ENCODE measurements around the gene ACMSD. TPM values are rescaled to one million over a fixed set of nuclear protein-coding genes. Genes with fewer than 3 reads are reported as not detected.
A peak's percentile ranks its signal among the peaks of the same experiment; 100 is the strongest.

ACMSD gene
- total RNA-seq, 2 experiments from 2014 or later = not detected

GRCh38 chr2:134892282-134893035 lies 54.0 kb downstream of the ACMSD start:
- Histone ChIP-seq H3K4me2 (ENCODE audit: low read length) (no peak overlapping the region), H4K20me1 (ENCODE audit: insufficient read depth, low read length) (no peaks in the 10 kb centered on the region), H2AFZ (ENCODE audit: low read length) (no peak overlapping the region), H3K27ac (ENCODE audit: low read depth, low read length, poor library complexity, severe bottlenecking) (no peak overlapping the region), H3K79me2 (ENCODE audit: insufficient read depth, low read depth, low read length) (no peaks in the 10 kb centered on the region; the same call in 1 of the 2 replicates), H3K4me3 (ENCODE audit: low read depth, low read length, poor library complexity, severe bottlenecking) (no peak overlapping the region), H3K9me2 (ENCODE audit: insufficient read depth, low read length) (no peaks in the 10 kb centered on the region), H3K4me1 (ENCODE audit: insufficient read depth, low read length, poor library complexity, severe bottlenecking) (no peaks in the 10 kb centered on the region), H3K9me3 (ENCODE audit: low read length) (no peaks in the 10 kb centered on the region), H3K36me3 (ENCODE audit: insufficient read depth, low read length) (no peaks in the 10 kb centered on the region)
- no TSS peak for BruUV-seq (replicated peaks)
- intact Hi-C loops (cut with micrococcal nuclease; ENCODE audit: unreplicated experiment) = loop anchor here (10.0 kb wide), 1 partner anchor 1008 kb away; no protein-coding TSS in a partner anchor
- TF ChIP-seq, protein P1, sequence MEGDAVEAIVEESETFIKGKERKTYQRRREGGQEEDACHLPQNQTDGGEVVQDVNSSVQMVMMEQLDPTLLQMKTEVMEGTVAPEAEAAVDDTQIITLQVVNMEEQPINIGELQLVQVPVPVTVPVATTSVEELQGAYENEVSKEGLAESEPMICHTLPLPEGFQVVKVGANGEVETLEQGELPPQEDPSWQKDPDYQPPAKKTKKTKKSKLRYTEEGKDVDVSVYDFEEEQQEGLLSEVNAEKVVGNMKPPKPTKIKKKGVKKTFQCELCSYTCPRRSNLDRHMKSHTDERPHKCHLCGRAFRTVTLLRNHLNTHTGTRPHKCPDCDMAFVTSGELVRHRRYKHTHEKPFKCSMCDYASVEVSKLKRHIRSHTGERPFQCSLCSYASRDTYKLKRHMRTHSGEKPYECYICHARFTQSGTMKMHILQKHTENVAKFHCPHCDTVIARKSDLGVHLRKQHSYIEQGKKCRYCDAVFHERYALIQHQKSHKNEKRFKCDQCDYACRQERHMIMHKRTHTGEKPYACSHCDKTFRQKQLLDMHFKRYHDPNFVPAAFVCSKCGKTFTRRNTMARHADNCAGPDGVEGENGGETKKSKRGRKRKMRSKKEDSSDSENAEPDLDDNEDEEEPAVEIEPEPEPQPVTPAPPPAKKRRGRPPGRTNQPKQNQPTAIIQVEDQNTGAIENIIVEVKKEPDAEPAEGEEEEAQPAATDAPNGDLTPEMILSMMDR (conservative IDR thresholded peaks at IDR 0.05; ENCODE audit: low read length) = no peak
- no peak for TF ChIP-seq EZH2phosphoT487 (IDR thresholded peaks at IDR 0.05; ENCODE audit: borderline replicate concordance, low read depth, low read length)
- ChIA-PET POLR2A (interaction anchor here (0.6 to 1.1 kb wide), 3 partner anchors 21 to 783 kb away, joined by 3 to 4 read pairs (median 3); no protein-coding TSS in a partner anchor), CTCF (ENCODE audit: unreplicated experiment) (no interaction called here)
- DNase-seq (ENCODE audit: low spot score) = no peak

GRCh38 chr2:134897932-134898331 lies 59.5 kb downstream of the ACMSD start:
- POLR2A ChIA-PET = interaction anchor here (0.7 to 1.4 kb wide), 2 partner anchors 238 to 347 kb away, joined by 3 to 4 read pairs; no protein-coding TSS in a partner anchor

More at GRCh38 chr2:134897932-134898331, 59.5 kb downstream of the ACMSD start:
- Histone ChIP-seq H3K9me3 (ENCODE audit: low read length) (no peaks in the 10 kb centered on the region), H3K9me2 (ENCODE audit: insufficient read depth, low read length) (no peaks in the 10 kb centered on the region), H3K4me2 (ENCODE audit: low read length) (no peak overlapping the region), H3K4me3 (ENCODE audit: low read depth, low read length, poor library complexity, severe bottlenecking) (no peak overlapping the region), H2AFZ (ENCODE audit: low read length) (no peak overlapping the region), H4K20me1 (ENCODE audit: insufficient read depth, low read length) (no peaks in the 10 kb centered on the region), H3K27ac (ENCODE audit: low read depth, low read length, poor library complexity, severe bottlenecking) (no peak overlapping the region), H3K36me3 (ENCODE audit: insufficient read depth, low read length) (no peaks in the 10 kb centered on the region), H3K79me2 (ENCODE audit: insufficient read depth, low read depth, low read length) (no peaks in the 10 kb centered on the region), H3K4me1 (ENCODE audit: insufficient read depth, low read length, poor library complexity, severe bottlenecking) (no peaks in the 10 kb centered on the region)
- CTCF ChIA-PET (ENCODE audit: unreplicated experiment) = no interaction called here
- BruUV-seq (replicated peaks) = no TSS peak
- TF ChIP-seq EZH2phosphoT487 (IDR thresholded peaks at IDR 0.05; ENCODE audit: borderline replicate concordance, low read depth, low read length) = no peak
- TF ChIP-seq, protein P1 (conservative IDR thresholded peaks at IDR 0.05; ENCODE audit: low read length) = peak; percentile 80
- DNase-seq (ENCODE audit: low spot score) = peak; percentile 26
- intact Hi-C loops (cut with micrococcal nuclease; ENCODE audit: unreplicated experiment) = loop anchor here (1.0 to 10.0 kb wide), 4 partner anchors 116 to 1013 kb away; no protein-coding TSS in a partner anchor

All from OCI-LY7 (cell line).